Breast epithelium (tissue), 3 donors: ENCODE results near the gene ZBTB49.

ENCODE experiments used
- POLR2A ChIP-seq: fragments of 450-650 bp; IDR thresholded peaks from one replicate; pipeline ENCODE4 v1.6.1; 2016; ENCODE audit warnings: antibody characterized with exemption, mild to moderate bottlenecking, moderate library complexity
- TF ChIP-seq, protein P1 (sequence below), 3 donors: fragments of 450-650 bp; IDR thresholded peaks; one replicate each; pipeline ENCODE4 v1.5.1; 2016 to 2017; ENCODE audit warnings: antibody characterized with exemption in 3 of 3, mild to moderate bottlenecking in 3 of 3, moderate library complexity in 3 of 3

GRCh38 chr4:4308800-4309441 lies 18.9 kb downstream of the ZBTB49 start:
- no peak for TF ChIP-seq POLR2A
- TF ChIP-seq, protein P1, sequence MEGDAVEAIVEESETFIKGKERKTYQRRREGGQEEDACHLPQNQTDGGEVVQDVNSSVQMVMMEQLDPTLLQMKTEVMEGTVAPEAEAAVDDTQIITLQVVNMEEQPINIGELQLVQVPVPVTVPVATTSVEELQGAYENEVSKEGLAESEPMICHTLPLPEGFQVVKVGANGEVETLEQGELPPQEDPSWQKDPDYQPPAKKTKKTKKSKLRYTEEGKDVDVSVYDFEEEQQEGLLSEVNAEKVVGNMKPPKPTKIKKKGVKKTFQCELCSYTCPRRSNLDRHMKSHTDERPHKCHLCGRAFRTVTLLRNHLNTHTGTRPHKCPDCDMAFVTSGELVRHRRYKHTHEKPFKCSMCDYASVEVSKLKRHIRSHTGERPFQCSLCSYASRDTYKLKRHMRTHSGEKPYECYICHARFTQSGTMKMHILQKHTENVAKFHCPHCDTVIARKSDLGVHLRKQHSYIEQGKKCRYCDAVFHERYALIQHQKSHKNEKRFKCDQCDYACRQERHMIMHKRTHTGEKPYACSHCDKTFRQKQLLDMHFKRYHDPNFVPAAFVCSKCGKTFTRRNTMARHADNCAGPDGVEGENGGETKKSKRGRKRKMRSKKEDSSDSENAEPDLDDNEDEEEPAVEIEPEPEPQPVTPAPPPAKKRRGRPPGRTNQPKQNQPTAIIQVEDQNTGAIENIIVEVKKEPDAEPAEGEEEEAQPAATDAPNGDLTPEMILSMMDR (IDR thresholded peaks at IDR 0.05) = no peak
